IMR-90 (cell line): ENCODE data around the gene CIROP. TPM values are rescaled to one million over a fixed set of nuclear protein-coding genes. Genes with fewer than 3 reads are reported as not detected.

ENCODE experiments used
- ATAC-seq: fragments of 200-7000 bp; cut with Tn5 transposase; 2 replicates; pipeline ENCODE4 v1.9.1; 2020; ENCODE audit warnings: low read depth, mild to moderate bottlenecking, moderate library complexity
- BruUV-seq: library from RNA; stranded (reverse); fragments of 400-500 nt; replicated peaks from 2 replicates; lab custom pipeline; 2021; lab: Mats Ljungman, UMichigan
- CTCF ChIA-PET: fragments of 300-600 bp; formaldehyde crosslinking; extraction: SDS; loops from one replicate; lab custom pipeline; 2021; ENCODE audit warnings: antibody characterized with exemption; lab: Yijun Ruan, JAX
- POLR2A ChIA-PET: fragments of 300-600 bp; sonication (Branson Sonifier 250); formaldehyde crosslinking; loops from one replicate; lab custom pipeline; 2022; ENCODE audit warnings: antibody characterized with exemption; ENCODE audit not compliant: unreplicated experiment; lab: Charles Lee
- DNase-seq: peaks from one replicate; pipeline ENCODE4 v3.0.0; 2013
- H2AFZ ChIP-seq: replicated peaks from 2 replicates; pipeline ENCODE3; 2013; ENCODE audit warnings: low read length, mild to moderate bottlenecking; ENCODE audit not compliant: poor library complexity
- H2AK5ac ChIP-seq: 2 replicates; pipeline ENCODE4 v1.6.1; 2013; ENCODE audit warnings: low read depth, low read length, inconsistent platforms
- H2AK9ac ChIP-seq: replicated peaks from 2 replicates; pipeline ENCODE3; 2013; ENCODE audit warnings: mild to moderate bottlenecking, low read depth, low read length, moderate library complexity; ENCODE audit not compliant: poor library complexity
- H2BK120ac ChIP-seq: 2 replicates; pipeline ENCODE4 v1.6.1; 2013; ENCODE audit warnings: low read depth, low read length, inconsistent platforms
- H2BK15ac ChIP-seq: 3 replicates; pipeline ENCODE4 v1.6.1; 2013; ENCODE audit warnings: low read depth, low read length, inconsistent platforms
- H2BK20ac ChIP-seq: 2 replicates; pipeline ENCODE4 v1.6.1; 2013; ENCODE audit warnings: low read depth, mild to moderate bottlenecking, inconsistent platforms, low read length, moderate library complexity
- H2BK5ac ChIP-seq: 2 replicates; pipeline ENCODE4 v1.6.1; 2013; ENCODE audit warnings: mild to moderate bottlenecking, low read depth, low read length, inconsistent platforms; ENCODE audit not compliant: poor library complexity, severe bottlenecking
- H3K14ac ChIP-seq: replicated peaks from 2 replicates; pipeline ENCODE4 v1.6.1; 2013; ENCODE audit warnings: low read depth, low read length, inconsistent platforms
- H3K18ac ChIP-seq: 2 replicates; pipeline ENCODE4 v1.6.1; 2013; ENCODE audit warnings: low read depth, low read length, control low read depth
- H3K23ac ChIP-seq: 2 replicates; pipeline ENCODE4 v1.6.1; 2013; ENCODE audit warnings: low read depth, low read length, inconsistent platforms
- H3K27ac ChIP-seq: 2 replicates; pipeline ENCODE4 v1.5.1; 2013; ENCODE audit warnings: mild to moderate bottlenecking, control low read depth, low read length; ENCODE audit not compliant: insufficient read depth
- H3K27me3 ChIP-seq: 2 replicates; pipeline ENCODE4 v1.6.1; 2013; ENCODE audit warnings: low read length; ENCODE audit not compliant: control insufficient read depth, insufficient read depth
- H3K36me3 ChIP-seq: 2 replicates; pipeline ENCODE4 v1.6.1; 2013; ENCODE audit warnings: low read length, mixed read lengths; ENCODE audit not compliant: control insufficient read depth, insufficient read depth
- H3K4ac ChIP-seq: 2 replicates; pipeline ENCODE4 v1.6.1; 2013; ENCODE audit warnings: low read depth, low read length, inconsistent platforms
- H3K4me1 ChIP-seq: 2 replicates; pipeline ENCODE4 v1.6.1; 2013; ENCODE audit warnings: low read length, mixed read lengths; ENCODE audit not compliant: control insufficient read depth, insufficient read depth
- H3K4me2 ChIP-seq: 2 replicates; pipeline ENCODE4 v1.6.1; 2013; ENCODE audit warnings: low read depth, mild to moderate bottlenecking, control low read depth, low read length, moderate library complexity
- H3K4me3 ChIP-seq: 2 replicates; pipeline ENCODE4 v1.5.1; 2013; ENCODE audit warnings: low read depth, mild to moderate bottlenecking, control low read depth, low read length, moderate library complexity; ENCODE audit not compliant: insufficient read depth
- H3K56ac ChIP-seq: 2 replicates; pipeline ENCODE4 v1.6.1; 2013; ENCODE audit warnings: low read length, inconsistent platforms; ENCODE audit not compliant: insufficient read depth; ENCODE audit errors: extremely low read depth
- H3K79me1 ChIP-seq, 2 experiments: 2 replicates each; pipeline ENCODE4 v1.6.1; 2013; ENCODE audit warnings: low read length in 2 of 2, inconsistent platforms in 1 of 2, low read depth in 1 of 2
- H3K9ac ChIP-seq: 2 replicates; pipeline ENCODE4 v1.6.1; 2013; ENCODE audit warnings: low read depth, low read length, control low read depth
- H3K9me1 ChIP-seq: 2 replicates; pipeline ENCODE4 v1.6.1; 2013; ENCODE audit warnings: low read length, inconsistent platforms; ENCODE audit not compliant: insufficient read depth
- H3K9me3 ChIP-seq: 2 replicates; pipeline ENCODE4 v1.6.1; 2013; ENCODE audit warnings: low read length; ENCODE audit not compliant: control insufficient read depth, insufficient read depth
- H4K20me1 ChIP-seq: 2 replicates; pipeline ENCODE4 v1.6.1; 2013; ENCODE audit warnings: low read length, inconsistent platforms; ENCODE audit not compliant: insufficient read depth
- H4K5ac ChIP-seq: 2 replicates; pipeline ENCODE4 v1.6.1; 2013; ENCODE audit warnings: mild to moderate bottlenecking, low read depth, low read length, control low read depth
- H4K8ac ChIP-seq, 2 experiments: 2 replicates each; pipeline ENCODE4 v1.6.1; 2013; ENCODE audit warnings: low read depth in 2 of 2, low read length in 2 of 2, control low read depth in 1 of 2, inconsistent platforms in 1 of 2
- H4K91ac ChIP-seq: 2 replicates; pipeline ENCODE4 v1.6.1; 2013; ENCODE audit warnings: low read depth, low read length, inconsistent platforms; ENCODE audit not compliant: insufficient read depth
- BHLHE40 ChIP-seq: fragments of 150-350 bp; IDR thresholded peaks from 2 replicates; pipeline ENCODE4 v1.6.1; 2016; ENCODE audit warnings: mild to moderate bottlenecking, low read depth, low read length
- CEBPB ChIP-seq: IDR thresholded peaks from 2 replicates; pipeline ENCODE4 v1.6.1; 2012; ENCODE audit warnings: low read depth, low read length, improper control_type of control experiment
- FOS ChIP-seq: fragments of 150-350 bp; IDR thresholded peaks from 2 replicates; pipeline ENCODE4 v1.6.1; 2016; ENCODE audit warnings: low read depth, low read length
- MAZ ChIP-seq: IDR thresholded peaks from 2 replicates; pipeline ENCODE4 v1.6.1; 2012; ENCODE audit warnings: low read depth, mild to moderate bottlenecking, low read length, improper control_type of control experiment, moderate library complexity, borderline replicate concordance
- MXI1 ChIP-seq: IDR thresholded peaks from 2 replicates; pipeline ENCODE4 v1.6.1; 2012; ENCODE audit warnings: low read depth, mild to moderate bottlenecking, low read length, moderate library complexity, borderline replicate concordance
- RCOR1 ChIP-seq: IDR thresholded peaks from 2 replicates; pipeline ENCODE4 v1.6.1; 2012; ENCODE audit warnings: mild to moderate bottlenecking, low read length, improper control_type of control experiment; ENCODE audit not compliant: insufficient replicate concordance
- WGBS, 2 experiments: methylation state at CpG; one replicate each; pipeline versions ENCODE4 v1.1.5 to v1.1.7; 2013; ENCODE audit warnings: missing lambda C conversion rate in 2 of 2; ENCODE audit not compliant: insufficient read length in 1 of 2; ENCODE audit errors: extremely low coverage in 2 of 2; 5-methylcytosine and 5-hydroxymethylcytosine counted together
- dilution Hi-C: fragments of 300-500 bp; cut with HindIII; formaldehyde crosslinking; loops from one replicate; pipeline ENCODE4 v1.14.3; 2018; ENCODE audit warnings: low sequenced_read_pairs; ENCODE audit not compliant: unreplicated experiment
- in situ Hi-C: fragments of 300-500 bp; cut with MboI; formaldehyde crosslinking; loops from 3 replicates; pipeline ENCODE4 v1.14.3; 2019; ENCODE audit warnings: low sequenced_read_pairs, inconsistent platforms, mixed read lengths
- intact Hi-C: fragments of 100-400 bp; cut with micrococcal nuclease; formaldehyde crosslinking; loops from 2 replicates; pipeline ENCODE4 v1.10.0; 2022
- polyA plus RNA-seq, 3 experiments: library from polyadenylated mRNA; depleted of rRNA; stranded (reverse); fragments of >200 nt; gene quantifications; 2 replicates each; pipeline ENCODE4 v1.2.3, GENCODE V29; 2012; ENCODE audit warnings: low replicate concordance in 1 of 3
- total RNA-seq: library from RNA; depleted of rRNA; stranded (reverse); fragments of >200 nt; gene quantifications from 2 replicates; pipeline ENCODE4 v1.2.3, GENCODE V29; 2012
- TF ChIP-seq, protein P1 (sequence below): fragments of 150-350 bp; IDR thresholded peaks from 2 replicates; pipeline ENCODE4 v1.6.1; 2017; ENCODE audit warnings: mild to moderate bottlenecking, antibody characterized with exemption, low read length, low read depth
- TF ChIP-seq, protein P2 (sequence below): conservative IDR thresholded peaks from 2 replicates; pipeline ENCODE4 v1.5.1; 2012; ENCODE audit warnings: mild to moderate bottlenecking, low read depth, low read length, improper control_type of control experiment
- TF ChIP-seq, protein P3 (sequence below): fragments of 150-350 bp; IDR thresholded peaks from 2 replicates; pipeline ENCODE4 v1.6.1; 2016; ENCODE audit warnings: low read depth, mild to moderate bottlenecking, low read length, moderate library complexity, borderline replicate concordance

Gene CIROP
- total and polyA plus RNA-seq, 2 of the 4 experiments (the other 2 are of a cell fraction) = 0.31 to 0.36 TPM

DNA sequence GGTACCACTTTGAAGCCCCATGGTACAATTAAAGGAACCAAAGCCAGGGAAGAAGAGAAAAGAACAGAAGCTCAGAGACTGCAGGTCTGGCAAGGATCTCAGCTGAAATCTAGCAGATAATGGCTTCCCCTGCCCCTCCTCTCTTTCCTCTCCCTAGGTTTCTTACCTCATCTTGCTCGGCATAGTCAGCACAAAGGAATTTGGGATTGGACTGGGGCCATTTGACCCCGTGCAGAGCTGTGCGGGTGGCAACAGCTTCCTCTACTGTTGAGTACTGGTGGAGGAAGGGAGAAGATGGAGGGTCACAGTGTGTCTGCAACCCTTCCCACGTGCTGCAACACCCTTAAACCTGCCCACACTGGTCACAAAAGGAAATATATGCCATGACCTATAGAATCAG, 42.8 kb downstream of the CIROP start:
- Histone ChIP-seq H3K56ac (peak overlapping the region; percentile 44; the same call in 1 of the 2 replicates), H3K9ac (no peak overlapping the region), H2AK5ac (peak overlapping the region; percentile 85), H3K4ac (peak overlapping the region; percentile 79), H3K4me3 (no peak overlapping the region), H3K18ac (0 out of 2 replicates have a peak overlapping the region, but pooled peaks have one; percentile 0), H3K36me3 (peaks cover 67% of the 10 kb centered on the region), H3K9me3 (no peaks in the 10 kb centered on the region), H2BK120ac (peak overlapping the region; percentile 63), H4K8ac (peak overlapping the region; percentile 30 to 58; a peak in 3 of 4 replicates), H3K4me1 (peaks cover 11% of the 10 kb centered on the region), H3K4me2 (peak overlapping the region; percentile 6; the same call in 1 of the 2 replicates), H4K20me1 (peaks cover 30% of the 10 kb centered on the region), H3K9me1 (peaks cover 8% of the 10 kb centered on the region; the same call in 1 of the 2 replicates), H2BK20ac (peak overlapping the region; percentile 66), H2BK15ac (peak overlapping the region; percentile 62; the same call in 2 of the 3 replicates), H3K79me1 (peaks cover 21 to 61% of the 10 kb centered on the region in 2 experiments), H4K5ac (no peak overlapping the region), H3K27ac (peak overlapping the region; percentile 61), H2AK9ac (peak overlapping the region; percentile 51), H3K27me3 (no peaks in the 10 kb centered on the region), H3K23ac (no peak overlapping the region), H3K14ac (peak overlapping the region; percentile 20; the same call in 1 of the 2 replicates), H2BK5ac (peak overlapping the region; percentile 73), H4K91ac (peak overlapping the region; percentile 53), H2AFZ (no peak overlapping the region)
- intact Hi-C loops (loop anchor here (2.0 kb wide), 1 partner anchor 133 kb away; the partner anchor contains the start of gene PRMT5), in situ Hi-C loops (loop anchor here (10.0 kb wide), 1 partner anchor 507 kb away; no protein-coding TSS in a partner anchor), dilution Hi-C loops (no loop called here)
- ATAC-seq = peak; percentile 54
- TF ChIP-seq BHLHE40 (peak; percentile 96), FOS (peak; percentile 74; the same call in 1 of the 2 replicates), CEBPB (peak; percentile 80), MXI1 (peak; percentile 57; the same call in 1 of the 2 replicates), RCOR1 (no peak), MAZ (peak; percentile 79; the same call in 1 of the 2 replicates)
- TF ChIP-seq, protein P1, sequence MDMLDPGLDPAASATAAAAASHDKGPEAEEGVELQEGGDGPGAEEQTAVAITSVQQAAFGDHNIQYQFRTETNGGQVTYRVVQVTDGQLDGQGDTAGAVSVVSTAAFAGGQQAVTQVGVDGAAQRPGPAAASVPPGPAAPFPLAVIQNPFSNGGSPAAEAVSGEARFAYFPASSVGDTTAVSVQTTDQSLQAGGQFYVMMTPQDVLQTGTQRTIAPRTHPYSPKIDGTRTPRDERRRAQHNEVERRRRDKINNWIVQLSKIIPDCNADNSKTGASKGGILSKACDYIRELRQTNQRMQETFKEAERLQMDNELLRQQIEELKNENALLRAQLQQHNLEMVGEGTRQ = peak; percentile 62
- TF ChIP-seq, protein P2, sequence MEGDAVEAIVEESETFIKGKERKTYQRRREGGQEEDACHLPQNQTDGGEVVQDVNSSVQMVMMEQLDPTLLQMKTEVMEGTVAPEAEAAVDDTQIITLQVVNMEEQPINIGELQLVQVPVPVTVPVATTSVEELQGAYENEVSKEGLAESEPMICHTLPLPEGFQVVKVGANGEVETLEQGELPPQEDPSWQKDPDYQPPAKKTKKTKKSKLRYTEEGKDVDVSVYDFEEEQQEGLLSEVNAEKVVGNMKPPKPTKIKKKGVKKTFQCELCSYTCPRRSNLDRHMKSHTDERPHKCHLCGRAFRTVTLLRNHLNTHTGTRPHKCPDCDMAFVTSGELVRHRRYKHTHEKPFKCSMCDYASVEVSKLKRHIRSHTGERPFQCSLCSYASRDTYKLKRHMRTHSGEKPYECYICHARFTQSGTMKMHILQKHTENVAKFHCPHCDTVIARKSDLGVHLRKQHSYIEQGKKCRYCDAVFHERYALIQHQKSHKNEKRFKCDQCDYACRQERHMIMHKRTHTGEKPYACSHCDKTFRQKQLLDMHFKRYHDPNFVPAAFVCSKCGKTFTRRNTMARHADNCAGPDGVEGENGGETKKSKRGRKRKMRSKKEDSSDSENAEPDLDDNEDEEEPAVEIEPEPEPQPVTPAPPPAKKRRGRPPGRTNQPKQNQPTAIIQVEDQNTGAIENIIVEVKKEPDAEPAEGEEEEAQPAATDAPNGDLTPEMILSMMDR = 0 out of 2 replicates have a peak, but pooled peaks have one; percentile 11
- TF ChIP-seq, protein P3, sequence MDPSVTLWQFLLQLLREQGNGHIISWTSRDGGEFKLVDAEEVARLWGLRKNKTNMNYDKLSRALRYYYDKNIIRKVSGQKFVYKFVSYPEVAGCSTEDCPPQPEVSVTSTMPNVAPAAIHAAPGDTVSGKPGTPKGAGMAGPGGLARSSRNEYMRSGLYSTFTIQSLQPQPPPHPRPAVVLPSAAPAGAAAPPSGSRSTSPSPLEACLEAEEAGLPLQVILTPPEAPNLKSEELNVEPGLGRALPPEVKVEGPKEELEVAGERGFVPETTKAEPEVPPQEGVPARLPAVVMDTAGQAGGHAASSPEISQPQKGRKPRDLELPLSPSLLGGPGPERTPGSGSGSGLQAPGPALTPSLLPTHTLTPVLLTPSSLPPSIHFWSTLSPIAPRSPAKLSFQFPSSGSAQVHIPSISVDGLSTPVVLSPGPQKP = no peak
- CTCF ChIA-PET = interaction anchor here (0.6 to 1.8 kb wide), 5 partner anchors 13 to 176 kb away, joined by 3 to 8 read pairs (median 3); partner anchors contain the start of gene RNF212B
- BruUV-seq = no TSS peak
- POLR2A ChIA-PET = interaction anchor here (0.6 to 1.7 kb wide), 4 partner anchors 10 to 134 kb away, joined by 4 to 12 read pairs (median 7); no protein-coding TSS in a partner anchor
- DNase-seq = peak; percentile 95
- no CpG with 5 or more reads among the region's 4 CpGs for WGBS, 2 experiments
